CD4-positive, CD25-positive, alpha-beta regulatory T cell (primary cell): ENCODE measurements around the gene MS4A6A. TPM values are rescaled to one million over a fixed set of nuclear protein-coding genes. Genes with fewer than 3 reads are reported as not detected.

Source experiments
- ATAC-seq, 2 donors: fragments of 150-1000 bp; cut with Tn5 transposase; one replicate each; pipeline ENCODE4 v1.10.0; 2021; ENCODE audit warnings: low read depth in 2 of 2, moderate number of reproducible peaks in 2 of 2, moderate library complexity in 1 of 2
- DNase-seq, 3 donors: peaks; one replicate each; pipeline versions ENCODE4 v3.0.0 to v3.0.0-alpha.2; 2012 to 2022; ENCODE audit warnings: mixed read lengths in 1 of 3
- H3K27ac ChIP-seq: one replicate; pipeline ENCODE4 v1.7.0; 2013; ENCODE audit warnings: mild to moderate bottlenecking, low read length; ENCODE audit not compliant: insufficient read depth, poor library complexity, severe bottlenecking
- H3K27me3 ChIP-seq: one replicate; pipeline ENCODE4 v1.7.0; 2013; ENCODE audit warnings: low read length; ENCODE audit not compliant: control insufficient read depth, insufficient read depth
- H3K36me3 ChIP-seq: one replicate; pipeline ENCODE4 v1.7.0; 2013; ENCODE audit warnings: mild to moderate bottlenecking, low read length, moderate library complexity; ENCODE audit not compliant: control insufficient read depth, insufficient read depth
- H3K4me1 ChIP-seq: 2 replicates; pipeline ENCODE4 v1.7.0; 2013; ENCODE audit warnings: mild to moderate bottlenecking, low read length; ENCODE audit not compliant: insufficient read depth, control insufficient read depth, poor library complexity, severe bottlenecking
- H3K4me3 ChIP-seq: one replicate; pipeline ENCODE4 v1.7.0; 2013; ENCODE audit warnings: low read depth, mild to moderate bottlenecking, low read length, moderate library complexity
- H3K9me3 ChIP-seq, 2 experiments: 1 replicate in 1 of 2; 2 replicates in 1 of 2; pipeline ENCODE4 v1.7.0; 2013; ENCODE audit warnings: low read length in 2 of 2, mild to moderate bottlenecking in 1 of 2, moderate library complexity in 1 of 2; ENCODE audit not compliant: control insufficient read depth in 2 of 2
- H3K27ac Mint-ChIP-seq, 3 donors: one replicate each; pipeline ENCODE4 v1.8.0; 2020 to 2022; ENCODE audit warnings: mild to moderate bottlenecking in 3 of 3, mixed read lengths in 3 of 3, moderate library complexity in 2 of 3
- H3K27me3 Mint-ChIP-seq: one replicate; pipeline ENCODE4 v1.8.0; 2022; ENCODE audit warnings: mild to moderate bottlenecking, mixed read lengths
- H3K36me3 Mint-ChIP-seq: one replicate; pipeline ENCODE4 v1.8.0; 2020; ENCODE audit warnings: mixed read lengths
- H3K4me1 Mint-ChIP-seq, 4 donors: one replicate each; pipeline ENCODE4 v1.8.0; 2020 to 2022; ENCODE audit warnings: mixed read lengths in 4 of 4, mild to moderate bottlenecking in 1 of 4
- H3K4me3 Mint-ChIP-seq, 4 donors: one replicate each; pipeline ENCODE4 v1.8.0; 2020 to 2022; ENCODE audit warnings: mild to moderate bottlenecking in 4 of 4, mixed read lengths in 4 of 4, moderate library complexity in 3 of 4
- H3K9me3 Mint-ChIP-seq, 7 donors: one replicate each; pipeline ENCODE4 v1.8.0; 2020 to 2022; ENCODE audit warnings: mixed read lengths in 7 of 7, mild to moderate bottlenecking in 3 of 7, moderate library complexity in 2 of 7
- polyA plus RNA-seq, 4 donors: library from polyadenylated mRNA; unstranded; fragments of 300-500 nt; fragmentation: Illumina TruSeq; gene quantifications; one replicate each; pipeline ENCODE4 v1.2.3, GENCODE V29; 2021
- total RNA-seq: library from RNA; stranded (reverse); gene quantifications from one replicate; pipeline ENCODE4 v1.2.3, GENCODE V29; 2022

The MS4A6A gene
- total RNA-seq, result 1.3 TPM
- under 1 TPM in 3 of 4 donors, not detected in 1; 0.29 to 0.99 (median 0.47) TPM for polyA plus RNA-seq

DNA sequence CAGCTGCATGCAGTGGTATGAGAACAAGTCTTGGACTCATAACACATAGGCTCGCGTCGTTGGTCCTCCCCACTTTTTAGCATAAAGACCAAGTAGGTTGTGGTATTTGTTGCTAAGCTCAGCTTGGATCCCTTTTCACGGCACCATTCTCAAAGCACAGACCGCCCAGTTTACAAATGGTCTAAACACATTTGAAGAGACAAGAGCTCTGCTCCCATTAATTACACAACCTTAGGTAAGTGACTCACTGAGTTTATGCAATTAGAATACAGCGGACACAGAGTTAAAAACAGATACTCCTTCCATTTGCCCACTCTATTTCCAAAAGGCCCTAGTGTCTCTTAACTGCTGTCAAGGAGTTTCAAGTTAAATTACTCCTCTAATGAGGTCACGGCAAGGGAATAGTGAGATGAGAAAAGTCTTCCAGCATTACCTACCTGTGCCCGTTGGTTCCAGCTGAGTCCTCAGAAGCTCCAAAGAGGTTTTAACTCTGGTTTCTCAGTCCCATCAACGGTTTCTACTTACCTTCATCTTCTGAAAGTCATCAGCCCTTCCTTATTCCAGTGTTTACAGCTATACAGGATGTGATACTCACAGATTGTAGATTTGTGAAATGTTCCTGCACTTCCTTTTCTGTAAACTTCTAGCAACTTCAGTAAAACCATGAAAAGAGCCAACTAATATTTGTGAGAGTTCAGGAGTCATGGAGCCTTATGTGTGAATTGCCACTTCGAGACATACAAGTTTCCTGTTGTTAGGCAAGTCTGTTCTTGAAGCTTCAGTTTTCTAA, at the start of gene MS4A6A:
TSS of gene MS4A6A (minus strand) at position 543 of the 790 bp plus-strand sequence. CDS start 1,356 bp downstream, outside the sequence.
- ATAC-seq, result no peak
- Mint-ChIP-seq H3K4me3 (no peak within 1 kb of the TSS), H3K9me3 (peaks cover 0 to 7% (median 0%) of the 10 kb centered on the region in 7 donors), H3K27me3 (peaks cover 10% of the 10 kb centered on the region), H3K27ac (peak within 1 kb of the TSS in 1 of 3 donors; percentile 1), H3K36me3 (no peaks in the 10 kb centered on the region), H3K4me1 (no peaks in the 10 kb centered on the region)
- Histone ChIP-seq H3K9me3 (no peaks in the 10 kb centered on the region), H3K27me3 (peaks cover 4% of the 10 kb centered on the region), H3K36me3 (no peaks in the 10 kb centered on the region), H3K4me3 (no peak within 1 kb of the TSS), H3K4me1 (no peaks in the 10 kb centered on the region), H3K27ac (no peak within 1 kb of the TSS)
- no peak for DNase-seq

- DNase-seq (no peak), ATAC-seq (no peak)
- Histone ChIP-seq H3K27me3 (no peaks in the 10 kb centered on the region), H3K4me1 (no peaks in the 10 kb centered on the region), H3K4me3 (no peak overlapping the region), H3K9me3 (no peaks in the 10 kb centered on the region), H3K27ac (no peak overlapping the region), H3K36me3 (no peaks in the 10 kb centered on the region)
- H3K4me1 Mint-ChIP-seq, result no peaks in the 10 kb centered on the region
- peaks cover 13% of the 10 kb centered on the region for H3K27me3 Mint-ChIP-seq
- no peaks in the 10 kb centered on the region for H3K36me3 Mint-ChIP-seq
- peak overlapping the region in 1 of 3 donors; percentile 46 for H3K27ac Mint-ChIP-seq
- no peaks in the 10 kb centered on the region for H3K9me3 Mint-ChIP-seq
- no peak overlapping the region for H3K4me3 Mint-ChIP-seq
These were observed 47.8 kb upstream of the MS4A6A start for GRCh38 chr11:60230681-60231080.

DNA sequence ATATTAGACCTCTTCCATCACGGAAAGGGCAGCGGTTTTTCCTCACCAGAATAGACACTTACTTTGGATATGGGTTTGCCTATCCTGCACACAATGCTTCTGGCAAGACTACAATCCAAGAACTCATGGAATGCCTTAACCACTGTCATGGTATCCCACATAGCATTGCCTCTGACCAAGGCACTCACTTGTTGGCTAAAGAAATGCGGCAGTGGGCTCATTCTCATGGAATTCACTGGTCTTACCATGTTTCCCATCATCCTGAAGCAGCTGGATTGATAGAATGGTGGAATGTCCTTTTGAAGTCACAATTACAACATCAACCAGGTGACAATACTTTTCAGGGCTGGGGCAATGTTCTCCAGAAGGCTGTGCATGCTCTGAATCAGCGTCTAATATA, 39.3 kb upstream of the MS4A6A start:
- Histone ChIP-seq H3K36me3 (no peaks in the 10 kb centered on the region), H3K27ac (no peak overlapping the region), H3K27me3 (no peaks in the 10 kb centered on the region), H3K4me3 (no peak overlapping the region), H3K4me1 (no peaks in the 10 kb centered on the region), H3K9me3 (no peaks in the 10 kb centered on the region)
- Mint-ChIP-seq H3K36me3 (no peaks in the 10 kb centered on the region), H3K4me3 (no peak overlapping the region), H3K27ac (no peak overlapping the region), H3K9me3 (peaks cover 0 to 2% (median 0%) of the 10 kb centered on the region in 7 donors), H3K27me3 (peaks cover 5% of the 10 kb centered on the region), H3K4me1 (no peaks in the 10 kb centered on the region)
- ATAC-seq (no peak), DNase-seq (no peak)

DNA sequence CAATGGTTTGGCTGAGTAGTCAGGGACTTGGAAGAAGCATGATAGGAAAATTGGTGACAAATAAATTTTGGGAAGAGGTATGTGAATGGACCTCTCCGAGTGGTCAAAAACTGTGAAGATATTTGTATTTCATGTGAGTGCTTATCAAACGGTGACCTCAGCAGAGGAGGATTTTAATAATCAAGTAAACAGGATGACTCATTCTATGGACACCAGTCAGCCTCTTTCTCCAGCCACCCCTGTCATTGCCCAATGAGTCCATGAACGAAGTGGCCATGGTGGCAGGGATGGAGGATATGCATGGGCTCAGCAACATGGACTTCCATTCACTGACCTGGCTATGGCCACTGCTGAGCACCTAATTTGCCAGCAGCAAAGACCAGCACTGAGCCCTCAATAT, 38.8 kb upstream of the MS4A6A start:
- no peak for ATAC-seq
- no peaks in the 10 kb centered on the region for H3K36me3 Mint-ChIP-seq
- peaks cover 0 to 2% (median 0%) of the 10 kb centered on the region in 7 donors for H3K9me3 Mint-ChIP-seq
- Histone ChIP-seq H3K36me3 (no peaks in the 10 kb centered on the region), H3K27me3 (no peaks in the 10 kb centered on the region), H3K4me3 (no peak overlapping the region), H3K4me1 (no peaks in the 10 kb centered on the region), H3K9me3 (no peaks in the 10 kb centered on the region), H3K27ac (no peak overlapping the region)
- H3K27me3 Mint-ChIP-seq, result peaks cover 5% of the 10 kb centered on the region
- no peak overlapping the region for H3K27ac Mint-ChIP-seq
- DNase-seq, result no peak
- H3K4me3 Mint-ChIP-seq, result no peak overlapping the region
- no peaks in the 10 kb centered on the region for H3K4me1 Mint-ChIP-seq

GRCh38 chr11:60221181-60221580, 38.3 kb upstream of the MS4A6A start:
- Histone ChIP-seq H3K4me3 (no peak overlapping the region), H3K4me1 (no peaks in the 10 kb centered on the region), H3K27me3 (no peaks in the 10 kb centered on the region), H3K36me3 (no peaks in the 10 kb centered on the region), H3K9me3 (no peaks in the 10 kb centered on the region), H3K27ac (no peak overlapping the region)
- Mint-ChIP-seq H3K4me1 (no peaks in the 10 kb centered on the region), H3K27ac (no peak overlapping the region), H3K27me3 (peaks cover 5% of the 10 kb centered on the region), H3K9me3 (peaks cover 0 to 2% (median 0%) of the 10 kb centered on the region in 7 donors), H3K4me3 (no peak overlapping the region), H3K36me3 (no peaks in the 10 kb centered on the region)
- ATAC-seq (no peak), DNase-seq (no peak)

GRCh38 chr11:60214386-60214785, 31.5 kb upstream of the MS4A6A start:
- Histone ChIP-seq H3K27me3 (no peaks in the 10 kb centered on the region), H3K36me3 (no peaks in the 10 kb centered on the region), H3K27ac (no peak overlapping the region), H3K4me1 (no peaks in the 10 kb centered on the region), H3K4me3 (no peak overlapping the region), H3K9me3 (no peaks in the 10 kb centered on the region)
- peaks cover 0 to 3% (median 0%) of the 10 kb centered on the region in 7 donors for H3K9me3 Mint-ChIP-seq
- no peaks in the 10 kb centered on the region for H3K4me1 Mint-ChIP-seq
- no peak for DNase-seq
- no peaks in the 10 kb centered on the region for H3K36me3 Mint-ChIP-seq
- H3K27me3 Mint-ChIP-seq, result peaks cover 21% of the 10 kb centered on the region
- no peak overlapping the region for H3K4me3 Mint-ChIP-seq
- H3K27ac Mint-ChIP-seq, result no peak overlapping the region
- ATAC-seq, result no peak

- H3K4me3 Mint-ChIP-seq, result no peak overlapping the region
- H3K36me3 Mint-ChIP-seq, result no peaks in the 10 kb centered on the region
- no peaks in the 10 kb centered on the region for H3K36me3 ChIP-seq
- no peaks in the 10 kb centered on the region for H3K27me3 ChIP-seq
- DNase-seq, result no peak
- peaks cover 17% of the 10 kb centered on the region for H3K27me3 Mint-ChIP-seq
- H3K9me3 Mint-ChIP-seq, result peaks cover 0 to 3% (median 0%) of the 10 kb centered on the region in 7 donors
- ATAC-seq, result no peak
- no peaks in the 10 kb centered on the region for H3K4me1 ChIP-seq
- no peaks in the 10 kb centered on the region for H3K9me3 ChIP-seq
- no peak overlapping the region for H3K27ac ChIP-seq
- H3K27ac Mint-ChIP-seq, result no peak overlapping the region
- H3K4me3 ChIP-seq, result no peak overlapping the region
- no peaks in the 10 kb centered on the region for H3K4me1 Mint-ChIP-seq
These were observed 28.3 kb upstream of the MS4A6A start for GRCh38 chr11:60211206-60211605.

DNA sequence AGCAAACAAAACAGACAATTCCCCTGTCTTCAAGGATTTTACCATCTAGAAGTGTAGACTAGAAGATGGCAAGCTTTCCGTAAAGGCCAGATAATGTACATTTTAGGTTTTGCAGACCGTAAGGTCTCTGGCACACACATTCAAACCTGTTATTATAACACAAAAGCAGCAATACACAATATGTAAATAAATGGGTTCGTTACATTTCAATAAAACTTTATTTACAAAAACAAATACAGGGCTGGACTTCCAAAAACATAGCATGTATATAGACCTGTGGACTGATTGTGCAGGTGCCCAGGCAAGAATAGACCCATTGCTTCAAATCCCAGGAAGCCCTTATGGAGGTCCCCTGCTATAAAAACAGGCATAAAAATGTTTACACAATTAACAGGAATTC, 27.1 kb upstream of the MS4A6A start:
- no peaks in the 10 kb centered on the region for H3K27me3 ChIP-seq
- no peaks in the 10 kb centered on the region for H3K36me3 ChIP-seq
- Mint-ChIP-seq H3K4me1 (no peaks in the 10 kb centered on the region), H3K9me3 (peaks cover 0 to 2% (median 0%) of the 10 kb centered on the region in 7 donors), H3K4me3 (no peak overlapping the region), H3K36me3 (no peaks in the 10 kb centered on the region), H3K27ac (no peak overlapping the region), H3K27me3 (peaks cover 17% of the 10 kb centered on the region)
- H3K4me1 ChIP-seq, result no peaks in the 10 kb centered on the region
- no peak overlapping the region for H3K4me3 ChIP-seq
- ATAC-seq (no peak), DNase-seq (no peak)
- no peaks in the 10 kb centered on the region for H3K9me3 ChIP-seq
- no peak overlapping the region for H3K27ac ChIP-seq
